ENCODE results near the gene PRKAR2A. TPM values are rescaled to one million over a fixed set of nuclear protein-coding genes. Genes with fewer than 3 reads are reported as not detected.
"Not testable (repeated sequence)": the region's sequence is repeated elsewhere in the genome, so short reads cannot be mapped to it uniquely, and the experiment has no call there.

The PRKAR2A gene
- total and polyA plus RNA-seq, 7 experiments from 2014 or later = 10.3 to 45.1 (median 33.3) TPM

- H3K4me3 Mint-ChIP-seq; H3K27me3 ChIP-seq (ENCODE audit: control insufficient read depth in 2 of 2, insufficient read depth in 2 of 2, low read length in 2 of 2); POLR2A ChIA-PET; H3K27me3 Mint-ChIP-seq; H3K27ac Mint-ChIP-seq; H3K9me3 ChIP-seq (ENCODE audit: control insufficient read depth in 2 of 3, low read length in 3 of 3); ATAC-seq; H3K4me3 ChIP-seq (ENCODE audit: low read length); DNase-seq; CTCF ChIA-PET; H3K4me1 ChIP-seq (ENCODE audit: control insufficient read depth in 2 of 2, insufficient read depth in 2 of 2, low read length in 2 of 2); H3K36me3 ChIP-seq (ENCODE audit: control insufficient read depth in 2 of 3, insufficient read depth in 3 of 3, low read length in 3 of 3); H3K27ac ChIP-seq (ENCODE audit: low read depth, low read length); H3K9me3 Mint-ChIP-seq; intact Hi-C loops (cut with micrococcal nuclease): not testable (repeated sequence)
- Mint-ChIP-seq H3K36me3 (peaks cover 0 to 11% (median 3%) of the 10 kb centered on the region in 5 donors), H3K4me1 (peaks cover 0 to 20% (median 16%) of the 10 kb centered on the region in 7 donors)
Observed at GRCh38 chr3:48829525-48829924, 18.1 kb downstream of the PRKAR2A start.

GRCh38 chr3:48827874-48828273, 19.8 kb downstream of the PRKAR2A start:
- H3K4me1 Mint-ChIP-seq = peaks cover 0 to 24% (median 16%) of the 10 kb centered on the region in 7 donors
- H3K4me3 ChIP-seq (ENCODE audit: low read length); H3K27ac ChIP-seq (ENCODE audit: low read depth, low read length); H3K4me3 Mint-ChIP-seq; H3K27me3 ChIP-seq (ENCODE audit: control insufficient read depth in 2 of 2, insufficient read depth in 2 of 2, low read length in 2 of 2); H3K9me3 Mint-ChIP-seq; H3K36me3 ChIP-seq (ENCODE audit: control insufficient read depth in 2 of 3, insufficient read depth in 3 of 3, low read length in 3 of 3); H3K27ac Mint-ChIP-seq; H3K4me1 ChIP-seq (ENCODE audit: control insufficient read depth in 2 of 2, insufficient read depth in 2 of 2, low read length in 2 of 2); ATAC-seq; H3K27me3 Mint-ChIP-seq; POLR2A ChIA-PET; CTCF ChIA-PET; DNase-seq; H3K9me3 ChIP-seq (ENCODE audit: control insufficient read depth in 2 of 3, low read length in 3 of 3); intact Hi-C loops (cut with micrococcal nuclease): not testable (repeated sequence)
- H3K36me3 Mint-ChIP-seq = peaks cover 0 to 12% (median 5%) of the 10 kb centered on the region in 5 donors

GRCh38 chr3:48826451-48826850, 21.2 kb downstream of the PRKAR2A start:
- H3K4me1 ChIP-seq (ENCODE audit: control insufficient read depth in 2 of 2, insufficient read depth in 2 of 2, low read length in 2 of 2) = no peaks in the 10 kb centered on the region
- Mint-ChIP-seq H3K9me3 (peaks cover 0 to 2% (median 0%) of the 10 kb centered on the region in 11 donors), H3K4me3 (no peak overlapping the region), H3K4me1 (peaks cover 0 to 32% (median 25%) of the 10 kb centered on the region in 7 donors), H3K27ac (peak overlapping the region in 2 of 9 donors; percentile 15 to 35), H3K27me3 (no peaks in the 10 kb centered on the region), H3K36me3 (peaks cover 0 to 14% (median 5%) of the 10 kb centered on the region in 5 donors)
- POLR2A ChIA-PET = no interaction called here
- no peak overlapping the region for H3K4me3 ChIP-seq (ENCODE audit: low read length)
- no peaks in the 10 kb centered on the region for H3K27me3 ChIP-seq (ENCODE audit: control insufficient read depth in 2 of 2, insufficient read depth in 2 of 2, low read length in 2 of 2)
- no peaks in the 10 kb centered on the region for H3K9me3 ChIP-seq (ENCODE audit: control insufficient read depth in 2 of 3, low read length in 3 of 3)
- DNase-seq (no peak), ATAC-seq (no peak)
- H3K36me3 ChIP-seq (ENCODE audit: control insufficient read depth in 2 of 3, insufficient read depth in 3 of 3, low read length in 3 of 3) = no peaks in the 10 kb centered on the region
- H3K27ac ChIP-seq (ENCODE audit: low read depth, low read length) = no peak overlapping the region
- CTCF ChIA-PET = no interaction called here
- intact Hi-C loops (cut with micrococcal nuclease) = no loop called here

GRCh38 chr3:48820612-48821324, 26.9 kb downstream of the PRKAR2A start:
- H3K9me3 Mint-ChIP-seq = no peaks in the 10 kb centered on the region
- ATAC-seq (no peak), DNase-seq (no peak)
- peak overlapping the region in 1 of 10 donors; percentile 10 for H3K4me3 Mint-ChIP-seq
- H3K27me3 Mint-ChIP-seq = no peaks in the 10 kb centered on the region
- POLR2A ChIA-PET = interaction anchor here (0.6 to 2.6 kb wide), 2 partner anchors 9 to 32 kb away, joined by 4 to 11 read pairs; no protein-coding TSS in a partner anchor
- CTCF ChIA-PET = interaction anchor here (0.6 kb wide), 1 partner anchor 15 kb away, joined by 5 read pairs; no protein-coding TSS in a partner anchor
- H3K4me3 ChIP-seq (ENCODE audit: low read length) = no peak overlapping the region
- no peaks in the 10 kb centered on the region for H3K4me1 ChIP-seq (ENCODE audit: control insufficient read depth in 2 of 2, insufficient read depth in 2 of 2, low read length in 2 of 2)
- no peaks in the 10 kb centered on the region for H3K9me3 ChIP-seq (ENCODE audit: control insufficient read depth in 2 of 3, low read length in 3 of 3)
- no peaks in the 10 kb centered on the region for H3K36me3 ChIP-seq (ENCODE audit: control insufficient read depth in 2 of 3, insufficient read depth in 3 of 3, low read length in 3 of 3)
- peaks cover 10 to 61% (median 51%) of the 10 kb centered on the region in 7 donors for H3K4me1 Mint-ChIP-seq
- H3K27ac Mint-ChIP-seq = peak overlapping the region in 7 of 9 donors; percentile 3 to 69 (median 49)
- H3K27ac ChIP-seq (ENCODE audit: low read depth, low read length) = no peak overlapping the region
- intact Hi-C loops (cut with micrococcal nuclease) = no loop called here
- H3K36me3 Mint-ChIP-seq = peaks cover 0 to 17% (median 5%) of the 10 kb centered on the region in 5 donors
- H3K27me3 ChIP-seq (ENCODE audit: control insufficient read depth in 2 of 2, insufficient read depth in 2 of 2, low read length in 2 of 2) = no peaks in the 10 kb centered on the region

GRCh38 chr3:48819234-48820221, 28.1 kb downstream of the PRKAR2A start:
- ATAC-seq = no peak
- H3K27ac ChIP-seq (ENCODE audit: low read depth, low read length) = no peak overlapping the region
- Mint-ChIP-seq H3K9me3 (no peaks in the 10 kb centered on the region), H3K4me3 (no peak overlapping the region), H3K36me3 (peaks cover 0 to 17% (median 5%) of the 10 kb centered on the region in 5 donors), H3K27ac (peak overlapping the region in 7 of 9 donors; percentile 22 to 78 (median 49)), H3K27me3 (no peaks in the 10 kb centered on the region), H3K4me1 (peaks cover 10 to 63% (median 56%) of the 10 kb centered on the region in 7 donors)
- POLR2A ChIA-PET = no interaction called here
- H3K9me3 ChIP-seq (ENCODE audit: control insufficient read depth in 2 of 3, low read length in 3 of 3) = no peaks in the 10 kb centered on the region
- no peaks in the 10 kb centered on the region for H3K36me3 ChIP-seq (ENCODE audit: control insufficient read depth in 2 of 3, insufficient read depth in 3 of 3, low read length in 3 of 3)
- H3K27me3 ChIP-seq (ENCODE audit: control insufficient read depth in 2 of 2, insufficient read depth in 2 of 2, low read length in 2 of 2) = no peaks in the 10 kb centered on the region
- H3K4me1 ChIP-seq (ENCODE audit: control insufficient read depth in 2 of 2, insufficient read depth in 2 of 2, low read length in 2 of 2) = no peaks in the 10 kb centered on the region
- no peak overlapping the region for H3K4me3 ChIP-seq (ENCODE audit: low read length)
- DNase-seq = no peak
- intact Hi-C loops (cut with micrococcal nuclease) = no loop called here
- CTCF ChIA-PET = interaction anchor here (0.6 kb wide), 1 partner anchor 27 kb away, joined by 3 read pairs; no protein-coding TSS in a partner anchor

- Mint-ChIP-seq H3K4me1 (peaks cover 22 to 47% (median 40%) of the 10 kb centered on the region in 7 donors), H3K27me3 (no peaks in the 10 kb centered on the region), H3K27ac (peak overlapping the region; percentile 64 to 97 (median 89)), H3K4me3 (peak overlapping the region in 5 of 10 donors; percentile 16 to 51 (median 33)), H3K9me3 (peaks cover 0 to 13% (median 5%) of the 10 kb centered on the region in 11 donors), H3K36me3 (peaks cover 0 to 16% (median 6%) of the 10 kb centered on the region in 5 donors)
- ATAC-seq (no peak), DNase-seq (no peak)
- intact Hi-C loops (cut with micrococcal nuclease) = no loop called here
- CTCF ChIA-PET = no interaction called here
- no peak overlapping the region for H3K4me3 ChIP-seq (ENCODE audit: low read length)
- peak overlapping the region; percentile 64 for H3K27ac ChIP-seq (ENCODE audit: low read depth, low read length)
- POLR2A ChIA-PET = interaction anchor here (2.1 kb wide), 1 partner anchor 10 kb away, joined by 11 read pairs; no protein-coding TSS in a partner anchor
- no peaks in the 10 kb centered on the region for H3K36me3 ChIP-seq (ENCODE audit: control insufficient read depth in 2 of 3, insufficient read depth in 3 of 3, low read length in 3 of 3)
- H3K4me1 ChIP-seq (ENCODE audit: control insufficient read depth in 2 of 2, insufficient read depth in 2 of 2, low read length in 2 of 2) = peaks cover 16 to 18% of the 10 kb centered on the region in 2 donors
- no peaks in the 10 kb centered on the region for H3K27me3 ChIP-seq (ENCODE audit: control insufficient read depth in 2 of 2, insufficient read depth in 2 of 2, low read length in 2 of 2)
- no peaks in the 10 kb centered on the region for H3K9me3 ChIP-seq (ENCODE audit: control insufficient read depth in 2 of 3, low read length in 3 of 3)
Observed at GRCh38 chr3:48811524-48811923, 36.1 kb downstream of the PRKAR2A start.
